Spleen (tissue), 11 donors: ENCODE measurements around the gene CRHBP. TPM values are rescaled to one million over a fixed set of nuclear protein-coding genes. Genes with fewer than 3 reads are reported as not detected.
"Not testable (repeated sequence)": the region's sequence is repeated elsewhere in the genome, so short reads cannot be mapped to it uniquely, and the experiment has no call there.

Experiments
- DNase-seq: peaks from one replicate; pipeline ENCODE4 v3.0.0-alpha.2; 2020
- H3K27ac ChIP-seq, 8 donors: fragments of 200-600 bp; sonication (generic) in 7 of 8; 1 replicate in 4 of 8; 2 replicates in 4 of 8; pipeline versions ENCODE4 v1.5.0 to v1.8.0; 2016 to 2021; ENCODE audit warnings: inconsistent platforms in 4 of 8, mild to moderate bottlenecking in 4 of 8, moderate library complexity in 1 of 8
- H3K27me3 ChIP-seq, 7 donors: fragments of 200-600 bp; sonication (generic) in 6 of 7; replicated peaks in 1 of 7; 1 replicate in 4 of 7; 2 replicates in 3 of 7; pipeline versions ENCODE4 v1.5.0 to v1.8.0; 2016 to 2021; ENCODE audit warnings: inconsistent platforms in 3 of 7, mild to moderate bottlenecking in 1 of 7
- H3K36me3 ChIP-seq, 6 donors: fragments of 200-600 bp; sonication (generic) in 5 of 6; 1 replicate in 4 of 6; 2 replicates in 2 of 6; pipeline versions ENCODE4 v1.5.0 to v1.8.0; 2016 to 2021; ENCODE audit warnings: inconsistent platforms in 2 of 6
- H3K4me1 ChIP-seq, 6 donors: fragments of 200-600 bp; sonication (generic) in 5 of 6; 1 replicate in 3 of 6; 2 replicates in 3 of 6; pipeline versions ENCODE4 v1.5.0 to v1.8.0; 2016 to 2021; ENCODE audit warnings: inconsistent platforms in 3 of 6
- H3K4me3 ChIP-seq, 8 donors: fragments of 200-600 bp; sonication (generic) in 7 of 8; 1 replicate in 4 of 8; 2 replicates in 4 of 8; pipeline versions ENCODE4 v1.5.0 to v1.8.0; 2016 to 2021; ENCODE audit warnings: inconsistent platforms in 4 of 8, mild to moderate bottlenecking in 4 of 8, moderate library complexity in 2 of 8
- H3K9me3 ChIP-seq, 8 donors: fragments of 200-600 bp; sonication (generic) in 7 of 8; 1 replicate in 4 of 8; 2 replicates in 4 of 8; pipeline versions ENCODE4 v1.5.0 to v1.8.0; 2016 to 2021; ENCODE audit warnings: inconsistent platforms in 4 of 8
- POLR2A ChIP-seq, 3 donors: fragments of 450-650 bp; IDR thresholded peaks; one replicate each; pipeline ENCODE4 v1.5.1; 2017; ENCODE audit warnings: antibody characterized with exemption in 3 of 3, mild to moderate bottlenecking in 1 of 3
- POLR2AphosphoS5 ChIP-seq, 3 donors: sonication (generic); formaldehyde crosslinking; IDR thresholded peaks; one replicate each; pipeline ENCODE4 v1.5.1; 2017; ENCODE audit warnings: antibody characterized with exemption in 3 of 3
- WGBS, 5 donors: extraction: QIAGEN DNeasy Blood & Tissue Kit in 3 of 5; methylation state at CpG; one replicate each; pipeline versions ENCODE4 v1.1.5 to v1.1.7; 2013 to 2018; 5-methylcytosine and 5-hydroxymethylcytosine counted together
- intact Hi-C: fragments of 100-400 bp; cut with DNase I; formaldehyde crosslinking; loops from one replicate; pipeline ENCODE4 v1.15.0; 2023; ENCODE audit warnings: low total_unique reads
- polyA plus RNA-seq, 3 donors: library from polyadenylated mRNA; stranded (reverse); fragments of 200-250 nt; gene quantifications; one replicate each; pipeline ENCODE4 v1.2.1, GENCODE V29; 2013
- total RNA-seq, 7 donors: library from RNA; depleted of rRNA in 3 of 7; stranded (reverse); fragments of >200 nt in 3 of 7; fragmentation: NEBNext Ultra II Directional in 4 of 7; extraction: Animal tissue kit (Norgen Biotek cat#: 25700) in 4 of 7; gene quantifications; one replicate each; pipeline versions ENCODE4 v1.1.0 to v1.2.1, GENCODE V29; 2016 to 2021
- TF ChIP-seq, protein P1 (sequence below), 11 experiments: fragments of 200-600 bp in 7 of 11; fragments of 450-650 bp in 4 of 11; sonication (generic) in 4 of 11; IDR thresholded peaks in 8 of 11; conservative IDR thresholded peaks in 3 of 11; 1 replicate in 7 of 11; 2 replicates in 4 of 11; pipeline versions ENCODE4 v1.4.0 to v1.8.0; 2016 to 2021; ENCODE audit warnings: antibody characterized with exemption in 11 of 11, inconsistent platforms in 4 of 11, mild to moderate bottlenecking in 1 of 11
- donor health status: healthy with polysubstance abuse.
- donor health status: DM: no; HTN: no; CAD: no; lungs with moderate emphysema.
- donor health status: DM: no; HTN: no; CAD: no.
- donor health status: Bipolar disorder and iron deficiency.
- donor health status: healthy.
- donor health status: DM: no; HTN: no; CAD: no.
- donor health status: DM: yes; HTN: yes; CAD: no.

Gene CRHBP
- total and polyA plus RNA-seq, 10 donors = 8.7 to 147 (median 47.9) TPM

DNA sequence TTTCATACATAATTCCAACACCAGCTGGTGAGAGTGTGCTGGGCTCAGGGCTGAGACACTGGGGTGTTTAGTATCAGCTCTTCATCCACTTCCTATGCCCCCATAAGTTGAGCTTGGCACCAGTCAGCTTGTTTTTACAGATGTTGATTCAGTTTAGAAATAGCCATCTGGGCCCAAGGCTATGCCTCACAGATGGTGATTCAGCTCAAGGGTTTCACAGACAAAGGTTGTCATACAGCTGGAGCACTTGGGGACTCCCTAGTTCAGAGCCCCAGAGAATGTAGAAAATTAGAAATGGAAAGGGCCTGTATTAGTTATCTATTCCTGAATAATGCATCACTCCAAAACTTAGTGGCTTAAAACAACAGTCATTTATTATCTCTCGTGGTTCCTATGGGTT, 10.3 kb upstream of the CRHBP start:
- Histone ChIP-seq H3K36me3 (no peaks in the 10 kb centered on the region), H3K4me3 (no peak overlapping the region), H3K27ac (no peak overlapping the region), H3K4me1 (peaks cover 0 to 25% (median 14%) of the 10 kb centered on the region in 6 donors), H3K27me3 (no peaks in the 10 kb centered on the region), H3K9me3 (no peaks in the 10 kb centered on the region)
- intact Hi-C loops = no loop called here
- no peak for DNase-seq
- no peak for TF ChIP-seq POLR2A (IDR thresholded peaks at IDR 0.05)
- TF ChIP-seq, protein P1, sequence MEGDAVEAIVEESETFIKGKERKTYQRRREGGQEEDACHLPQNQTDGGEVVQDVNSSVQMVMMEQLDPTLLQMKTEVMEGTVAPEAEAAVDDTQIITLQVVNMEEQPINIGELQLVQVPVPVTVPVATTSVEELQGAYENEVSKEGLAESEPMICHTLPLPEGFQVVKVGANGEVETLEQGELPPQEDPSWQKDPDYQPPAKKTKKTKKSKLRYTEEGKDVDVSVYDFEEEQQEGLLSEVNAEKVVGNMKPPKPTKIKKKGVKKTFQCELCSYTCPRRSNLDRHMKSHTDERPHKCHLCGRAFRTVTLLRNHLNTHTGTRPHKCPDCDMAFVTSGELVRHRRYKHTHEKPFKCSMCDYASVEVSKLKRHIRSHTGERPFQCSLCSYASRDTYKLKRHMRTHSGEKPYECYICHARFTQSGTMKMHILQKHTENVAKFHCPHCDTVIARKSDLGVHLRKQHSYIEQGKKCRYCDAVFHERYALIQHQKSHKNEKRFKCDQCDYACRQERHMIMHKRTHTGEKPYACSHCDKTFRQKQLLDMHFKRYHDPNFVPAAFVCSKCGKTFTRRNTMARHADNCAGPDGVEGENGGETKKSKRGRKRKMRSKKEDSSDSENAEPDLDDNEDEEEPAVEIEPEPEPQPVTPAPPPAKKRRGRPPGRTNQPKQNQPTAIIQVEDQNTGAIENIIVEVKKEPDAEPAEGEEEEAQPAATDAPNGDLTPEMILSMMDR (IDR thresholded peaks at IDR 0.05 in 8 of 11, conservative IDR thresholded peaks at IDR 0.05 in 3 of 11) = no peak
- TF ChIP-seq POLR2AphosphoS5 (IDR thresholded peaks at IDR 0.05) = no peak
- 78 to 92% (median 89%) methylated on average over 1 of the region's 1 CpG for WGBS, 5 donors

DNA sequence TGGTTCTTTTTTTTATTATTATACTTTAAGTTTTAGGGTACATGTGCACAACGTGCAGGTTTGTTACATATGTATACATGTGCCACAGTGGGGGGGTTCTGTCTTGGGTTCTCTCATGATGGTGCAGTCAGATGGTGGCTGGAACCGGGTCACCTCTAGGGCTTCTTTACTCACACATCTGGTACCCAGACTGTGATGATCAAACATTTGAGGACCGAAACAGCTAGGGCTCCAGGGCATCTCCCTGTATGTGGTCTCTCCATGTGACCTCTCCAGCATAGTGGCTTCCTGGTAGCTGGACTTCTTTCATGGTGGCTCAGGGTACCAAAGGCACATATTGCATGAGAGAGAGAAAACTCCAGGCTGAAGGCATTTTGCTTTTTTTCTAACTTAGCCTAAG, 9.8 kb upstream of the CRHBP start:
- intact Hi-C loops = no loop called here
- no peaks in the 10 kb centered on the region for H3K36me3 ChIP-seq
- no peak overlapping the region for H3K27ac ChIP-seq
- no peak for TF ChIP-seq POLR2AphosphoS5 (IDR thresholded peaks at IDR 0.05)
- TF ChIP-seq, protein P1 (IDR thresholded peaks at IDR 0.05 in 8 of 11, conservative IDR thresholded peaks at IDR 0.05 in 3 of 11) = no peak
- no peak for TF ChIP-seq POLR2A (IDR thresholded peaks at IDR 0.05)
- peaks cover 0 to 25% (median 14%) of the 10 kb centered on the region in 6 donors for H3K4me1 ChIP-seq
- no peak for DNase-seq
- 78 to 92% (median 89%) methylated on average over 3 of the region's 3 CpGs for WGBS, 5 donors
- H3K9me3 ChIP-seq = no peaks in the 10 kb centered on the region
- H3K27me3 ChIP-seq = no peaks in the 10 kb centered on the region
- H3K4me3 ChIP-seq = no peak overlapping the region

DNA sequence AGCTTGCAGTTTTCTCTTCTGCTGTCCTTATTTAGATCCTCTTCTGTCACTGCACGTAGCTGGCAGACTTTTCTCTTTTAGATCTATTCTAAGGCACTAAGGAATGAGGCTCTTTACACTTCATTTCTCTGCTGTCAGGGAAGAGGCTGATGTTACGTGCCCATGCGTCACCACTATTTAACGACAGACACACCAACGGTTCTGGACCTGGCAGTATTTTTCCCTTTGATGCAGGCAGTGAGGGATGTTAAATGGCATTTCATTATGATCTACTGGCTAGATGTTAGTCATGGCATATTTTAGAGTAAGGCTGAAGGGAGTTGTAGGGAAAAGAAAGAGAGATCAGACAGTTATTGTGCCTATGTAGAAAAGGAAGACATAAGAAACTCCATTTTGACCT, 8.2 kb upstream of the CRHBP start:
- H3K27ac ChIP-seq = peak overlapping the region in 5 of 8 donors; percentile 12 to 60 (median 55)
- intact Hi-C loops = no loop called here
- no peak overlapping the region for H3K4me3 ChIP-seq
- no peak for DNase-seq
- H3K4me1 ChIP-seq = peaks cover 0 to 25% (median 14%) of the 10 kb centered on the region in 6 donors
- H3K36me3 ChIP-seq = no peaks in the 10 kb centered on the region
- TF ChIP-seq, protein P1 (IDR thresholded peaks at IDR 0.05 in 8 of 11, conservative IDR thresholded peaks at IDR 0.05 in 3 of 11) = no peak
- no peak for TF ChIP-seq POLR2AphosphoS5 (IDR thresholded peaks at IDR 0.05)
- no peak for TF ChIP-seq POLR2A (IDR thresholded peaks at IDR 0.05)
- H3K27me3 ChIP-seq = no peaks in the 10 kb centered on the region
- WGBS, 5 donors = 51 to 63% (median 54%) methylated on average over 5 of the region's 5 CpGs
- no peaks in the 10 kb centered on the region for H3K9me3 ChIP-seq

- Histone ChIP-seq H3K4me1 (peaks cover 0 to 25% (median 14%) of the 10 kb centered on the region in 6 donors), H3K27ac (peak overlapping the region in 6 of 8 donors; percentile 3 to 60 (median 55))
- DNase-seq, H3K4me3 ChIP-seq, intact Hi-C loops, H3K27me3 ChIP-seq, H3K9me3 ChIP-seq, H3K36me3 ChIP-seq: not testable (repeated sequence)
- TF ChIP-seq POLR2AphosphoS5 (IDR thresholded peaks at IDR 0.05) = peak in 1 of 3 donors; percentile 21
- WGBS, 5 donors = 28 to 47% (median 42%) methylated on average over 7 to 9 of the region's 9 CpGs
Observed at GRCh38 chr5:76945238-76945637, 7.6 kb upstream of the CRHBP start.

- H3K4me3 ChIP-seq = no peak overlapping the region
- peaks cover 0 to 25% (median 14%) of the 10 kb centered on the region in 6 donors for H3K4me1 ChIP-seq
- intact Hi-C loops = no loop called here
- H3K9me3 ChIP-seq = no peaks in the 10 kb centered on the region
- TF ChIP-seq, protein P1 (IDR thresholded peaks at IDR 0.05 in 8 of 11, conservative IDR thresholded peaks at IDR 0.05 in 3 of 11) = no peak
- no peak for TF ChIP-seq POLR2A (IDR thresholded peaks at IDR 0.05)
- no peaks in the 10 kb centered on the region for H3K36me3 ChIP-seq
- no peak for DNase-seq
- no peaks in the 10 kb centered on the region for H3K27me3 ChIP-seq
- WGBS, 5 donors = 64 to 85% (median 73%) methylated on average over 2 of the region's 2 CpGs
- peak overlapping the region in 5 of 8 donors; percentile 36 to 60 (median 55) for H3K27ac ChIP-seq
Observed at GRCh38 chr5:76946090-76946489, 6.8 kb upstream of the CRHBP start.
